Activated CD8-positive, alpha-beta memory T cell treated with anti-CD3 and anti-CD28 coated beads for 4 hours (primary cell): Measurements from ENCODE around the gene C11orf16.
"Not testable (repeated sequence)": the region's sequence is repeated elsewhere in the genome, so short reads cannot be mapped to it uniquely, and the experiment has no call there.

Experiments
- DNase-seq, 2 donors: peaks; one replicate each; pipeline ENCODE4 v3.0.0-alpha.2; 2020; ENCODE audit warnings: low read depth in 2 of 2

The C11orf16 gene

GRCh38 chr11:8935789-8936188 lies 3.0 kb upstream of the C11orf16 start:
- not testable (repeated sequence) for DNase-seq

- DNase-seq: no peak
Observed at GRCh38 chr11:8934742-8935488, 2.2 kb upstream of the C11orf16 start.

GRCh38 chr11:8933931-8934330 lies 1.2 kb upstream of the C11orf16 start:
- no peak for DNase-seq

- no peak for DNase-seq
Observed at GRCh38 chr11:8930456-8931175, 2.1 kb downstream of the C11orf16 start.

GRCh38 chr11:8928981-8929615 lies 3.6 kb downstream of the C11orf16 start:
- DNase-seq: no peak

- DNase-seq: no peak
Observed at GRCh38 chr11:8928205-8928604, 4.5 kb downstream of the C11orf16 start.

GRCh38 chr11:8927233-8927632 lies 5.5 kb downstream of the C11orf16 start:
- DNase-seq: no peak

- no peak for DNase-seq
Observed at GRCh38 chr11:8926236-8926635, 6.5 kb downstream of the C11orf16 start.

- no peak for DNase-seq
Observed at GRCh38 chr11:8925711-8926110, 7.0 kb downstream of the C11orf16 start.

GRCh38 chr11:8922691-8923090 lies 10.1 kb downstream of the C11orf16 start:
- no peak for DNase-seq

GRCh38 chr11:8917157-8917825 lies 15.5 kb downstream of the C11orf16 start:
- no peak for DNase-seq

GRCh38 chr11:8914661-8915018 lies 18.1 kb downstream of the C11orf16 start:
- no peak for DNase-seq

- DNase-seq: no peak
Observed at GRCh38 chr11:8913961-8914660, 18.6 kb downstream of the C11orf16 start.

GRCh38 chr11:8911029-8911823 lies 21.5 kb downstream of the C11orf16 start, which contains the start of gene AKIP1:
Gene AKIP1 (plus strand): TSS chr11:8911189. CDS start chr11:8911450, 261 bp downstream.
- DNase-seq: peak; percentile 62 to 64

GRCh38 chr11:8910649-8911026 lies 22.1 kb downstream of the C11orf16 start:
- no peak for DNase-seq

- no peak for DNase-seq
Observed at GRCh38 chr11:8908099-8908498, 24.6 kb downstream of the C11orf16 start.

- no peak for DNase-seq
Observed at GRCh38 chr11:8907116-8907515, 25.6 kb downstream of the C11orf16 start.

GRCh38 chr11:8905528-8906165 lies 27.1 kb downstream of the C11orf16 start:
- no peak for DNase-seq

GRCh38 chr11:8899119-8899753 lies 33.5 kb downstream of the C11orf16 start:
- DNase-seq: no peak

GRCh38 chr11:8891185-8891584 lies 41.6 kb downstream of the C11orf16 start:
- not testable (repeated sequence) for DNase-seq
